Breast epithelium (tissue), 4 donors: Measurements from ENCODE around the gene TYRP1. TPM values are rescaled to one million over a fixed set of nuclear protein-coding genes. Genes with fewer than 3 reads are reported as not detected.

ENCODE experiments used
- DNase-seq, 2 donors: peaks; one replicate each; pipeline ENCODE4 v3.0.0-alpha.2; 2019; ENCODE audit warnings: low spot score in 2 of 2
- H3K27ac ChIP-seq, 2 donors: fragments of 200-600 bp; sonication (generic) in 1 of 2; one replicate each; pipeline ENCODE4 v1.5.1; 2016 to 2019; ENCODE audit warnings: mild to moderate bottlenecking in 1 of 2
- H3K27me3 ChIP-seq, 2 donors: fragments of 200-600 bp; sonication (generic) in 1 of 2; one replicate each; pipeline versions ENCODE4 v1.5.1 to v1.6.0; 2017 to 2019; ENCODE audit warnings: control low read depth in 1 of 2, mild to moderate bottlenecking in 1 of 2
- H3K36me3 ChIP-seq: fragments of 200-600 bp; one replicate; pipeline ENCODE4 v1.5.1; 2019
- H3K4me1 ChIP-seq, 2 donors: fragments of 200-600 bp; sonication (generic); one replicate each; pipeline ENCODE4 v1.5.1; 2016 to 2019; ENCODE audit warnings: control low read depth in 1 of 2
- H3K4me3 ChIP-seq, 3 donors: fragments of 200-600 bp; sonication (generic); 1 replicate in 2 of 3; 2 replicates in 1 of 3; pipeline ENCODE4 v1.5.1; 2016 to 2019; ENCODE audit warnings: mild to moderate bottlenecking in 3 of 3, moderate library complexity in 2 of 3
- H3K9me3 ChIP-seq, 2 donors: fragments of 200-600 bp; sonication (generic) in 1 of 2; one replicate each; pipeline ENCODE4 v1.5.1; 2016 to 2019; ENCODE audit warnings: control low read depth in 1 of 2
- POLR2A ChIP-seq: fragments of 450-650 bp; IDR thresholded peaks from one replicate; pipeline ENCODE4 v1.6.1; 2016; ENCODE audit warnings: antibody characterized with exemption, mild to moderate bottlenecking, moderate library complexity
- POLR2AphosphoS5 ChIP-seq, 3 donors: sonication (generic); formaldehyde crosslinking; IDR thresholded peaks; one replicate each; pipeline ENCODE4 v1.6.1; 2017; ENCODE audit warnings: antibody characterized with exemption in 3 of 3
- intact Hi-C: fragments of 100-400 bp; cut with DNase I; formaldehyde crosslinking; loops from one replicate; pipeline ENCODE4 v1.15.1; 2023; ENCODE audit warnings: low total_unique reads
- total RNA-seq, 3 donors: library from RNA; depleted of rRNA; stranded (reverse); fragments of >200 nt; gene quantifications; one replicate each; pipeline ENCODE4 v1.1.0, GENCODE V29; 2016
- TF ChIP-seq, protein P1 (sequence below), 3 donors: fragments of 450-650 bp; IDR thresholded peaks; one replicate each; pipeline ENCODE4 v1.5.1; 2016 to 2017; ENCODE audit warnings: antibody characterized with exemption in 3 of 3, mild to moderate bottlenecking in 3 of 3, moderate library complexity in 3 of 3

TYRP1 gene
- total RNA-seq, 3 donors from 2014 or later, result not detected

DNA sequence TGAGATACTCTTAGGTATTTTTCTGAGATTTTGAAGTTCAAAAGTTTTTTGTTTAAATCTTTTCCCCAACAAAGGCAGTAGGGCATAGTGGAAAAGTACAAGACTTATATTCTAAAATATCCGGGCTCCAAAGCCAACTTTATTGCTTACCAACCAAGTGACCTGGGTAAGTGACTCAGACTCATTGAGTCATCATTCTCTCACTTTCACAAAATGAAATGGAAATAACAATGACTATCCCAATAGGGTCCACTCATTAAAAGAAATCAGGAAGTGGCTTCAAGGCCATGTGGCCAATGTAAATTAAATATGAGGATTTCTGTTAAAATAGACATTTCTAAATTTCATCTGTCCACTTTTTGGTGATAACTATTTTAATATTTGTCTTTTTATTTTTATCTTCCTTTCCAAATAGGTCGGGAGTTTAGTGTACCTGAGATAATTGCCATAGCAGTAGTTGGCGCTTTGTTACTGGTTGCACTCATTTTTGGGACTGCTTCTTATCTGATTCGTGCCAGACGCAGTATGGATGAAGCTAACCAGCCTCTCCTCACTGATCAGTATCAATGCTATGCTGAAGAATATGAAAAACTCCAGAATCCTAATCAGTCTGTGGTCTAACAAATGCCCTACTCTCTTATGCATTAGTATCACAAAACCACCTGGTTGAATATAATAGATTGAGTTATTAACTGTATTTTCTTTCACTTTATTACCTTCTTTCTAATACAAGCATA, 15.5 kb downstream of the TYRP1 start:
- Histone ChIP-seq H3K9me3 (no peaks in the 10 kb centered on the region), H3K27ac (no peak overlapping the region), H3K27me3 (no peaks in the 10 kb centered on the region), H3K36me3 (no peaks in the 10 kb centered on the region), H3K4me3 (no peak overlapping the region), H3K4me1 (no peaks in the 10 kb centered on the region)
- intact Hi-C loops, result no loop called here
- DNase-seq, result no peak
- TF ChIP-seq, protein P1, sequence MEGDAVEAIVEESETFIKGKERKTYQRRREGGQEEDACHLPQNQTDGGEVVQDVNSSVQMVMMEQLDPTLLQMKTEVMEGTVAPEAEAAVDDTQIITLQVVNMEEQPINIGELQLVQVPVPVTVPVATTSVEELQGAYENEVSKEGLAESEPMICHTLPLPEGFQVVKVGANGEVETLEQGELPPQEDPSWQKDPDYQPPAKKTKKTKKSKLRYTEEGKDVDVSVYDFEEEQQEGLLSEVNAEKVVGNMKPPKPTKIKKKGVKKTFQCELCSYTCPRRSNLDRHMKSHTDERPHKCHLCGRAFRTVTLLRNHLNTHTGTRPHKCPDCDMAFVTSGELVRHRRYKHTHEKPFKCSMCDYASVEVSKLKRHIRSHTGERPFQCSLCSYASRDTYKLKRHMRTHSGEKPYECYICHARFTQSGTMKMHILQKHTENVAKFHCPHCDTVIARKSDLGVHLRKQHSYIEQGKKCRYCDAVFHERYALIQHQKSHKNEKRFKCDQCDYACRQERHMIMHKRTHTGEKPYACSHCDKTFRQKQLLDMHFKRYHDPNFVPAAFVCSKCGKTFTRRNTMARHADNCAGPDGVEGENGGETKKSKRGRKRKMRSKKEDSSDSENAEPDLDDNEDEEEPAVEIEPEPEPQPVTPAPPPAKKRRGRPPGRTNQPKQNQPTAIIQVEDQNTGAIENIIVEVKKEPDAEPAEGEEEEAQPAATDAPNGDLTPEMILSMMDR (IDR thresholded peaks at IDR 0.05), result no peak
- TF ChIP-seq POLR2AphosphoS5 (IDR thresholded peaks at IDR 0.05), result no peak
- TF ChIP-seq POLR2A, result no peak

DNA sequence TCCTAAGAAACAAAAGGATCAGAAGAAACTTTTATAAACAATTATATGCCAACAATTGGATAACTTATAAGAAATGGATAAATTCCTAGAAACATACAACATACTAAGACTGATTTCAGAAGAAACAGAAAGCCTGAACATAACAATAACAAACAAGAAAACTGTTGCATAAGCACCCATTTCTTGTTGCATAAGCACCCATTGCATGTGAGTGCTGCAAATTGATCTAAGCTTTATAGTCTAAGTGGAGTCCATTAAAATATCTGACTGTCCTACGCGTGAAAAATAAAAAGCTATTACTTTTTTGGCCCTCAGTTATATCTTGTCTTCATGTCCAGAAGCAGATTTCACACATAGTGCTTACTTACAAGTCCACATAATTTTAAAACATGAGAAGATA, 19.3 kb downstream of the TYRP1 start:
- TF ChIP-seq, protein P1 (IDR thresholded peaks at IDR 0.05), result no peak
- TF ChIP-seq POLR2AphosphoS5 (IDR thresholded peaks at IDR 0.05), result no peak
- no peak for DNase-seq
- Histone ChIP-seq H3K27me3 (no peaks in the 10 kb centered on the region), H3K36me3 (no peaks in the 10 kb centered on the region), H3K4me3 (no peak overlapping the region), H3K9me3 (no peaks in the 10 kb centered on the region), H3K4me1 (no peaks in the 10 kb centered on the region), H3K27ac (no peak overlapping the region)
- intact Hi-C loops, result no loop called here

DNA sequence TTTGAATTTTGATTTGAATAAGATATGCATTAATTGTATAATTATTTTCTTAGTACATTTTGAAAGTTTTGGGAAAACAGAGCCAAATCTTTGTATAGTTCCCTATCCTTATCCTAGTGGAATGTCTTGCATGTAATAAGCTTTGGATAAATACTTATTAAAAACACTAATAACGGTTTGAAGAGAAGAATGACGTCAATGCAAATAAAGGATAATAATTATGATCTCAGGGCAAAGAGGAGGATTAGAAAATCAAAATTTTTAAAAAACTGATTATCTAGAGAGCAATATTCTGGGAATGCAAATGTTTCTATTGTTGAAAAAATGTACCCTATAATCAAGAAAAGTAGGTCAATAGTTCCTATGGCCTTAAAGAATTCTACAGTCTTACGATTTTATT, 22.1 kb downstream of the TYRP1 start:
- intact Hi-C loops, result no loop called here

DNA sequence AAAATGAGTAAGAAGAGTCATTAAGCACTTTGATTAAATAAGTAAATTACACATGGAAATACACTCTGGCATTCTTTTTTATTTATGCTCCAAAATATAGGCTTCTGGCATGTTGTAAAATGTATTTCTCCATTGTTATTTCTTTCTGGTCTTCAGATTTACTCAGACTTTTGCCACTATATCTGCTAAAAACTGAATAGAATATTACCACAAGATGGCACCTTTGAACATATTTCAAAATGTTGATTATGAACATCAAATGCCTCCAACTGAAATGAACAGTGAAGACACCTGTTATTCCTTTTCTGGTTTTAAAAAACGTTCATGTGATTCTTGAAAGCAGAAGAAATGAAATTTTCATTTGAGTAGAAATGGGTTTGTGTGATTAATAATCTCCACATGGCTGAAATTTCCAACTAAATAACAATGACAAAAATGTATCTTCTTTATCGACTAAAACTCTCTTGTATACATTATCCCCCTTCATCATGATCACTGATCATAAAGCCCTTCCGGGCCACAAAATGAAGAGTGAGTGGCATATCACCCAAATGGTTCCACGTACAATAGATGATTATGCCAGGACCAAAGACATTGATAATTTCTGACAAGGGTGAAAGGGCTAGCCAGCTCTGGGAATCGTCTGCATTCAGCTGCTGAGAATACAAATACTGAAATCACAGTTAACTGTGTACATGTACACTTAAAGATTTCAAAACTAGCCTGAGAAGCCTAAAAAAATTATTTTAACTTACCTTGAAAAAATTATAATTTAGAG, 23.8 kb downstream of the TYRP1 start:
- Histone ChIP-seq H3K27ac (no peak overlapping the region), H3K9me3 (no peaks in the 10 kb centered on the region), H3K36me3 (no peaks in the 10 kb centered on the region), H3K4me3 (no peak overlapping the region), H3K4me1 (no peaks in the 10 kb centered on the region), H3K27me3 (no peaks in the 10 kb centered on the region)
- TF ChIP-seq, protein P1 (IDR thresholded peaks at IDR 0.05), result no peak
- TF ChIP-seq POLR2A (no peak), POLR2AphosphoS5 (IDR thresholded peaks at IDR 0.05) (no peak)
- no peak for DNase-seq
- intact Hi-C loops, result no loop called here

More for the DNA sequence above, 22.1 kb downstream of the TYRP1 start:
- no peak overlapping the region for H3K27ac ChIP-seq
- TF ChIP-seq, protein P1 (IDR thresholded peaks at IDR 0.05), result no peak
- TF ChIP-seq POLR2AphosphoS5 (IDR thresholded peaks at IDR 0.05) (no peak), POLR2A (no peak)
- DNase-seq, result no peak
- no peaks in the 10 kb centered on the region for H3K27me3 ChIP-seq
- H3K4me3 ChIP-seq, result no peak overlapping the region
- no peaks in the 10 kb centered on the region for H3K9me3 ChIP-seq
- no peaks in the 10 kb centered on the region for H3K4me1 ChIP-seq
- H3K36me3 ChIP-seq, result no peaks in the 10 kb centered on the region

DNA sequence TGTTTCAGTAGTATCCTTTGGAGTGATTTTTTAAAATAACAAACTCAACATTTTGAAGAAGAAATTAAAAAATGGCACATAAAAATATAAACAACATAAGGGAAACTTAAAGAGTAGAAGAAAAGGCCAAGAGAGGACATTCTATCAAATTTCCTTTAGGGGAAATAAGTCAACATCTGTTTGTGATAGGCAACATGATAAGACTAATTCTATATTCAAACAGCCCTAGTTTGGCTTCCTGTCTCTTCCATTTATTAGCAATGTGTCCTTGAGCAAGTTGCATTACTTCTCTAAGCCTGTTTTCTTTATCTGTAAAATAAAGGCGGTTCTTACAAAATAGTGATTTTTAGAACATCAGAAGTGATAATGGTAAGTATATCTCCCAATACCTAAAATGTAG, 24.7 kb downstream of the TYRP1 start:
- DNase-seq, result no peak
- Histone ChIP-seq H3K9me3 (no peaks in the 10 kb centered on the region), H3K36me3 (no peaks in the 10 kb centered on the region), H3K4me1 (no peaks in the 10 kb centered on the region), H3K27ac (no peak overlapping the region), H3K27me3 (no peaks in the 10 kb centered on the region), H3K4me3 (no peak overlapping the region)
- intact Hi-C loops, result no loop called here
- TF ChIP-seq, protein P1 (IDR thresholded peaks at IDR 0.05), result no peak
- TF ChIP-seq POLR2AphosphoS5 (IDR thresholded peaks at IDR 0.05), result no peak
- no peak for TF ChIP-seq POLR2A
